ENCODE results near the gene RPL39.

RPL39 gene

DNA sequence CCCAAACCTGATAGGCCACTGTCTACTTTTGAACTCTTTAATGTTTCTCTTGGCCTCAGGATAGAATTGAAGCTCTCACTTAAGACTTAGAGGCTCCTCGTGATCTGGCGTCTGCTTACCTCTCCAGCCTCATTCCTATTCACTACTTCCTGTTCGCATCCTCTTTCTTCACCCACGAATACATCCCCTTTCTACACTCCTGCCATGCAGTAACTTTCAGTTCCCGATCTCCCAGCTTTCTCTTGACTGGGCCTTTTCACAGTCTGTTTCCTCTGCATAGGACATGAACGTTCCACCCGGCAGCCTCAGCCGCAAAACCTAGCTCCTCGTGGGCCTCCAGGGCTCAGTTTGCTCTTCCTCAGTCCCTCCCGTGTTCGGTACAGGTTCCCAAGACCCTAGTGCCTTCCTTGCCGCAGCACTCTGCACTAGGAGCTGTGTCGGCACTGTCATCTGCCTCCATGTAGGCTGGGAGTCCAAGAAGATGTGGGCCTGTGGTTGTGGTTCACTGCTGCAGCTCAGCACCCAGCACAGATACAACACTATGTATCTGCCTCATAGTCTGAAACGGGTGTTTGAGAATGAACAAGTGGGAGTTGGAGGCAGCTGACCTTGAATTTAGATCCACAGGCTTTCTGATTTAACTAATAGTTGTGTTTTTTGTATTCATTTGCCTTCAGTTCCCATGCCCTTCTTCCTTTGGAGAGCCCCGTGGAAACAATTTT is 15.8 kb downstream of the RPL39 start:
- no peak for TF ChIP-seq GATA3 (IDR thresholded peaks at IDR 0.05; ENCODE audit: low read depth, low read length)
- no peak for TF ChIP-seq GATA2 (IDR thresholded peaks at IDR 0.05; ENCODE audit: low read depth, low read length)

DNA sequence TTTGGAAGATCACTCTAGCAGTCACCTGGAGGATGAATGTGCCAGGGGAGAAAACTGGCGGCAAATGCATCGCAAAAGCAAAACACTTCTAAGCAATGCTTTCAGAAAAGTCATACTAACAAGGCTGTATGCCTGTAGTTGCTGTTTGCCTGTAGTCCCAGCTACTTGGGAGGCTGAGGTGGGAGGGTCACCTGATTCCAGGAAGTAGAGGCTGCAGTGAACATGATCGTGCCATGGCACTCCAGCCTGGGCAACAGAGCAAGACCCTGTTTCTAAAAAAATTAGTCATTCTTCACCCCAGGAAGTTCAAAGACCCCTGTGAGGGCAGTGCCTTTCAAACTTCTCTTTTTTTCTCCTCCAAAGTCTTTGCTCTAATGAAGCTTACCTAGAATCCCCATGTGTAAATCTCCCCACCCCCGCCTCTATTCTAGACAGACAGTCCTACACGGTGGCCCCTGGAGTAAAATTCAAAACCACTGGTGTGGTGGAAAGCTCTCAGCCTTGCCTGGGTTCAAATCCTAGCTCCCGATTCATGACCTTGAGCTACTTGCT is 27.5 kb downstream of the RPL39 start:
- TF ChIP-seq GATA2 (IDR thresholded peaks at IDR 0.05; ENCODE audit: low read depth, low read length) (no peak), GATA3 (IDR thresholded peaks at IDR 0.05; ENCODE audit: low read depth, low read length) (no peak)

- TF ChIP-seq GATA3 (IDR thresholded peaks at IDR 0.05; ENCODE audit: low read depth, low read length) (no peak), GATA2 (IDR thresholded peaks at IDR 0.05; ENCODE audit: low read depth, low read length) (no peak)
These were observed 28.2 kb downstream of the RPL39 start for GRCh38 chrX:119763181-119763580.

GRCh38 chrX:119762718-119763117 is 28.7 kb downstream of the RPL39 start:
- TF ChIP-seq GATA2 (IDR thresholded peaks at IDR 0.05; ENCODE audit: low read depth, low read length) (no peak), GATA3 (IDR thresholded peaks at IDR 0.05; ENCODE audit: low read depth, low read length) (no peak)

DNA sequence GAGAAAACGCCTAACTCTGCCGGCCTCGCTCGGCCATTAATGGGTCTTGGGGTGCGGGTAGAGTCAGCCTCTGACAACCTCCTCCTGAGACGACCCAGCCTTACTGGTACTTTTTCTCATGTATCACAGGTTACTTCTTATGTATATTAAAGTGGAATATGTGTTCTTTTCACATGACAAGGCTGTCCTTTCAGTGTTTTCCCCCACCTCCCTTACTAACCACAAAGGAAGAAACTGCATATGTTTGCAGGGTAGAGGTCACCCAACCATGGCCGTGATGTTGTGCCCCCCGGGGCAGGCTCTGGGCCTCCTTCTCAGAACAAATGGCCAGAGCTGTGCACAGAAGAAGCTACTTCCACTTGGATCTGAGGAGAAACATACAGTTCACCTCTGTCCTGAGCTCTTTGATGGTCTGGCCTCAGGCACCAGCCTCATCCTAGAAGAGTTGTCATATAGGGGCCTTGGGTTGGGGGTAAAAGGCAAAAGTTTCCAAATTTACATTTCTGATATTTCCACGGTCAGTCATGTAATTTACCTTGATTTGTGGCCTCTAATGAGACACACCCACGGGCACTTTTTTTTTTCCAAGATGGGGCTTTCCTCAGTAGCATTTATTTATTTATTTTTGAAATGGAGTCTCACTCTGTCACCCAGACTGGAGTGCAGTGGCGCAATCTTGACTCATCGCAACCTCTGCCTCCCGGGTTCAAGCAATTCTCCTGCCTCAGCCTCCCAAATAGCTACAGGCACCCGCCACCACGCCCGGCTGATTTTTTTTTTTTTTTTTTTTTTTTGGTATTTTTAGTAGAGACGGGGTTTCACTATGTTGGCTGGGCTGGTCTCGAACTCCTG is 31.2 kb downstream of the RPL39 start:
- TF ChIP-seq GATA3 (IDR thresholded peaks at IDR 0.05; ENCODE audit: low read depth, low read length) (no peak), GATA2 (IDR thresholded peaks at IDR 0.05; ENCODE audit: low read depth, low read length) (no peak)

GRCh38 chrX:119759248-119759766 is 32.1 kb downstream of the RPL39 start:
- no peak for TF ChIP-seq GATA2 (IDR thresholded peaks at IDR 0.05; ENCODE audit: low read depth, low read length)

GRCh38 chrX:119758731-119759247 is 32.6 kb downstream of the RPL39 start:
- TF ChIP-seq GATA3 (IDR thresholded peaks at IDR 0.05; ENCODE audit: low read depth, low read length) (no peak), GATA2 (IDR thresholded peaks at IDR 0.05; ENCODE audit: low read depth, low read length) (no peak)

- no peak for TF ChIP-seq GATA3 (IDR thresholded peaks at IDR 0.05; ENCODE audit: low read depth, low read length)
These were observed 33.3 kb downstream of the RPL39 start, which contains the start of gene SOWAHD for GRCh38 chrX:119757979-119758730. TSS of gene SOWAHD (plus strand) at chrX:119758588. CDS start at chrX:119758668, 80 bp downstream.

DNA sequence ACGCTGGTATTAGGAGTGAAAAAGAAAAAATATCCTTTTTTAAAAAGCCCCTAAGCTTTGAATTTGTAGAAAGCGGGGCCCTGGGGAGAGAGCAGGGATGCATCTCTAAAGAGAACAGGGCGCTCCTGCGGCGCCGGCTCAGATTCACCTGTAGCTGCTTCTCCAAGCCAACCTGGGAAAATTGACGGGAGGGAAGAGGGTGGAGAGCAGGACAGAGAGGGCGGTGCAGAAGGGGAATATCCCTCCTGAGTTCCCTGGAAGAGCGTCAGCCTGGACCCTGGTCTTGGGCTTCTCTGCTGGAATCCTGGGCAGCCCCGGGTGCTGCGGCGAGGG is 33.8 kb downstream of the RPL39 start:
- TF ChIP-seq GATA2 (IDR thresholded peaks at IDR 0.05; ENCODE audit: low read depth, low read length) (no peak), GATA3 (IDR thresholded peaks at IDR 0.05; ENCODE audit: low read depth, low read length) (no peak)

GRCh38 chrX:119756926-119757635 is 34.3 kb downstream of the RPL39 start:
- TF ChIP-seq GATA2 (IDR thresholded peaks at IDR 0.05; ENCODE audit: low read depth, low read length) (no peak), GATA3 (IDR thresholded peaks at IDR 0.05; ENCODE audit: low read depth, low read length) (no peak)

- no peak for TF ChIP-seq GATA2 (IDR thresholded peaks at IDR 0.05; ENCODE audit: low read depth, low read length)
- no peak for TF ChIP-seq GATA3 (IDR thresholded peaks at IDR 0.05; ENCODE audit: low read depth, low read length)
These were observed 35.4 kb downstream of the RPL39 start for GRCh38 chrX:119755981-119756533.

- TF ChIP-seq GATA3 (IDR thresholded peaks at IDR 0.05; ENCODE audit: low read depth, low read length) = no peak
These were observed 37.7 kb downstream of the RPL39 start for GRCh38 chrX:119753639-119754257.

DNA sequence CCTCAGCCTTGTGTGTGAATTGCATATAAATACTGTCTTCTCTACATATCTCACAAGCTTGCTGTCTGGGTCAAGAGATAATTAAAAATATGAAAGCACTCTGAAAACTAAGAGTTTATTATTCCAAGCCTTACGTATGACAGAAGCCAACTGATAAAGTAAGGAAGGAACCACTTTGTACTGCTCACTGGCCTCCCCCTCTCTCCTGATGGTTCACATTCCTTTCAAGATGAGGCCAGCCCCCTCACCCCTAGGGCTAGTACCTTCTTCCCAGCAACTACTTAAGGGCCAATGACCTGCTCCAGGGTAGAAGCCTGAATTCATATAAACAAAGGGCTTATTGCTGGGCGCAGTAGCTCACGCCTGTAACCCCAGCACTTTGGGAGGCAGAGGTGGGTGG is 38.4 kb downstream of the RPL39 start:
- no peak for TF ChIP-seq GATA2 (IDR thresholded peaks at IDR 0.05; ENCODE audit: low read depth, low read length)
- TF ChIP-seq GATA3 (IDR thresholded peaks at IDR 0.05; ENCODE audit: low read depth, low read length) = no peak
